ENCODE results near the gene PPP2R5E.

GRCh38 chr14:63551332-63551731 lies 8.2 kb upstream of the PPP2R5E start:
- TF ChIP-seq, protein P1, sequence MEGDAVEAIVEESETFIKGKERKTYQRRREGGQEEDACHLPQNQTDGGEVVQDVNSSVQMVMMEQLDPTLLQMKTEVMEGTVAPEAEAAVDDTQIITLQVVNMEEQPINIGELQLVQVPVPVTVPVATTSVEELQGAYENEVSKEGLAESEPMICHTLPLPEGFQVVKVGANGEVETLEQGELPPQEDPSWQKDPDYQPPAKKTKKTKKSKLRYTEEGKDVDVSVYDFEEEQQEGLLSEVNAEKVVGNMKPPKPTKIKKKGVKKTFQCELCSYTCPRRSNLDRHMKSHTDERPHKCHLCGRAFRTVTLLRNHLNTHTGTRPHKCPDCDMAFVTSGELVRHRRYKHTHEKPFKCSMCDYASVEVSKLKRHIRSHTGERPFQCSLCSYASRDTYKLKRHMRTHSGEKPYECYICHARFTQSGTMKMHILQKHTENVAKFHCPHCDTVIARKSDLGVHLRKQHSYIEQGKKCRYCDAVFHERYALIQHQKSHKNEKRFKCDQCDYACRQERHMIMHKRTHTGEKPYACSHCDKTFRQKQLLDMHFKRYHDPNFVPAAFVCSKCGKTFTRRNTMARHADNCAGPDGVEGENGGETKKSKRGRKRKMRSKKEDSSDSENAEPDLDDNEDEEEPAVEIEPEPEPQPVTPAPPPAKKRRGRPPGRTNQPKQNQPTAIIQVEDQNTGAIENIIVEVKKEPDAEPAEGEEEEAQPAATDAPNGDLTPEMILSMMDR (IDR thresholded peaks at IDR 0.05) = no peak
- TF ChIP-seq POLR2A (IDR thresholded peaks at IDR 0.05) = no peak

All from right lobe of liver (tissue), 4 donors.